Brain microvascular endothelial cell (primary cell): Measurements from ENCODE around the gene DOK4.

ENCODE experiments used
- DNase-seq: peaks from one replicate; pipeline ENCODE4 v3.0.0-alpha.2; 2020
- H3K27ac ChIP-seq: fragments of 250-450 bp; sonication (Bioruptor Pico); 2 replicates; pipeline ENCODE4 v1.5.1; 2020; ENCODE audit warnings: mild to moderate bottlenecking, moderate library complexity
- H3K27me3 ChIP-seq: fragments of 250-450 bp; sonication (Bioruptor Pico); replicated peaks from 2 replicates; pipeline ENCODE4 v1.5.1; 2020; ENCODE audit warnings: mild to moderate bottlenecking
- H3K36me3 ChIP-seq: fragments of 250-450 bp; sonication (Bioruptor Pico); replicated peaks from 2 replicates; pipeline ENCODE4 v1.5.1; 2020; ENCODE audit warnings: mild to moderate bottlenecking
- H3K4me3 ChIP-seq: 2 replicates; pipeline ENCODE4 v1.5.1; 2011; ENCODE audit warnings: low read depth, mild to moderate bottlenecking, control low read depth, low read length, moderate library complexity
- CTCF ChIP-seq: IDR thresholded peaks from 2 replicates; pipeline ENCODE4 v1.5.1; 2011; ENCODE audit warnings: low read depth, mild to moderate bottlenecking, moderate library complexity, low read length, control low read depth, inconsistent platforms; ENCODE audit errors: missing control alignments
- in situ Hi-C: cut with HindIII; loops from 2 replicates; pipeline ENCODE4 v1.10.0; 2017; ENCODE audit warnings: low sequenced_read_pairs, low pct_ligation_motif_present

The DOK4 gene

GRCh38 chr16:57479205-57479975 is 6.9 kb downstream of the DOK4 start:
- peak overlapping the region; percentile 63 for H3K4me3 ChIP-seq
- no peak overlapping the region for H3K27ac ChIP-seq
- peaks cover 9% of the 10 kb centered on the region for H3K36me3 ChIP-seq
- in situ Hi-C loops, result no loop called here
- no peaks in the 10 kb centered on the region for H3K27me3 ChIP-seq
- DNase-seq, result peak; percentile 42
- TF ChIP-seq CTCF, result no peak

DNA sequence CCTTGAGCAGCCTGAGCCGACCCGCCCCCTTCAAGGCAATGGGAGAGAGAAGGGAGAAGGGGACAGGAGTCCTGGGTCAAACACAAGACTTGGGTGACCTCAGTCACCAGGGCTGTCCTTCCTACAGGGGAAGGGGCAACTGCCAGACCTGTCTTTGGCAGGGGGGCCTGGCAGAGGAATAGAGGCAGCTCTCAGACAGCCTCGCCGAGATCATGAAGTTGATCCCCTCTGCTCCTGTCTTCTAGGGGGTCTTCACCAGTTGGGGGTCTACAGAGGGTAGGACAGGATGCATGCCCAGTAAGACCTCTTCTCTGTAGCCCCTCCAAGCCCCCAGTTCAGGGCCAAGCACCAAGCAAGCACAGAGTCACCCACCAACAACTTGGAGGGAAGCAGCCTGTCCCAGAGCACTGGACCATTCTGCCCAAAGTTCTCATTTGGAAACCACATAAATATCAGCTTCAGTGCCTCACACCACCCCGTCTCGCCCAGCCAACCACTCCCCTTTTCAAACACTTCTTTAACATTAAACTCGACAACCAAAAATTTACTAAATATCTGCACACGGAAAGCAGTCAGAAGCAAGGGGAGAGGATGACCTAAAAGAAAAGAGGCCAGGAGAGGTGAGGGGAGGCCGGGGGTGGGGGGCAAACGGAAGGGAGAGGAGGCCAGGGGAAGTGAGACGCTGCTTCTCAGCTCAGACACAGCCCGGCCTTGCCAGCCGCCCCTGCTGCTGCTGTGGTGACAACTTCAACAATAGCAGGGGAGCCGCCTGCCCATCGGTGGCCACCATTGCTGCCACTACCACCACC is 7.7 kb downstream of the DOK4 start:
- H3K27me3 ChIP-seq, result no peaks in the 10 kb centered on the region
- no peak for DNase-seq
- H3K36me3 ChIP-seq, result peaks cover 12% of the 10 kb centered on the region
- H3K4me3 ChIP-seq, result peak overlapping the region; percentile 63
- TF ChIP-seq CTCF, result no peak
- in situ Hi-C loops, result no loop called here
- H3K27ac ChIP-seq, result no peak overlapping the region

DNA sequence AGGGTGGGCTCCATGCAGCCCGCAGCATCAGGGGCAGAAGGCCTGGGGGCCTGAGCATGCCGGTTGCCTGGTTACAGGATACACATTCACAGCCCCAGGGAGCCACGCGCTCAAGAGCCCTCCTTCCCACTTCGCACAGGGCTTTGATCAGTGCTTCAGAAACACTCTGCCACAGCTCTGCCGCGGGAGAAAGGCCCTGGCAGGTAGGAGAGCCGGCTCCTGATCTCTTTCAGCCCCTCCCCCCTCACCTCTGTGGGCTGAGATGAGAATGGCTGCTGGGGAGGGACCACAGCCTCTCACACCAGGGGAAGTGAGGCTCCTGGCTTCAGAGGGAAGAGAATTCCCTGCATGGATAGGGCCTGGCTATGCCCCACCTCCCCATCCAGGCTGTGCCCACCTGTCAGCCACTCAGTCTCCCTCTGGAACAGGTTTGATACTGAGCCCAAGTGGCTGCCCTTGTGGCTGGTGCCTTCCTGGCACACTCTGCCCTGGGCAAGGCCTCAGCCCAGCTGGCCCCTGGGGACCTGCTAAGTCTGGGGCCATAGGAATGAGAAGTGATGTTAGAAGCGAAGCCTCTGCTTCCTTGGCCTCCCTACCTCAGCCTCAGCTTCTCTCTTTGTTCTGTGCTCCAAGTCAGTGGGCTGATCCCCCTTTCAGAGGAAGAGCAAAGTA is 8.6 kb downstream of the DOK4 start:
- Histone ChIP-seq H3K36me3 (peaks cover 21% of the 10 kb centered on the region), H3K27me3 (no peaks in the 10 kb centered on the region), H3K27ac (no peak overlapping the region), H3K4me3 (no peak overlapping the region)
- in situ Hi-C loops, result no loop called here
- TF ChIP-seq CTCF, result no peak
- no peak for DNase-seq

DNA sequence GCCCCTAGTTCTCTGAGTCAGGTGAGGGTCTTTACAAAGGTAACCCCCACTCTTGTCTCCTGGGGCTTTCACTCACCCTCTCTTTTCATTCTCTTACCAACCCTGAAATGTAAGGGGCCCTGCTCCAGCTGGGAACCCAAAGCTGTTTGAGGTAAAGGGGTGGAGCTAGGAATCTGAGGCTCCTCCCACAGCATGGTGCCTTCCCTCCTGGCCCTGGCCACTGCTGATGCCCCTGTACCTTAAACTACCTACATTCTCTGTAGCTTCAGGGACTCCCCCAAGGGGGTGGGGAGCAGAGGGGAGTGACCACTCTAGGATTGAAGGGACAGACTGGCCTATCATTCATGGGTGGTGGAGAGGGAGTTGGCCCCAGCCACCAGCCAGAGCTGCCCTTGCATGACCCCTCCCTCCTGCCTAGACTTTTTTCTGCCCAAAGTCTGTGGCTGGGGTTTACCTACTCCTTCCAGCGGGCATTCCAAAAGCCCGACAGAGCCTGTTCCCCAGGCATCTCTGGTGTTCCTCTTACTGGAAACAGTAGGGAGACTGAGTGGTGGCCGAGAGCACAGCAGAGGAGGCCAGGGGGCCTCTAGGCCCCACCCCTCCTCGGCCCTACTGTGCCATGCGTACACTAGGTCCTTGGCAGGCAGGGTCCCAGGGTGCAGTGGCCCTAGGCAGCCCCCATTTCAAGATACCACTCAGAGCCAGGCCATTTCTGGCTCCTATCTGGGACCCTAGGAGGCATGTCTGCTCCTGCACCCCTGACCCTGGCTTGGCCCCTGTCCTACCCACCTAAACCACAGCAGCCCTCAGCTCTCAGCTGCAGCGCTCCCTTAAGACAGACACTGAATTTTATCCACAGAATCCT is 9.5 kb downstream of the DOK4 start:
- Histone ChIP-seq H3K36me3 (peaks cover 28% of the 10 kb centered on the region), H3K27me3 (no peaks in the 10 kb centered on the region), H3K4me3 (no peak overlapping the region), H3K27ac (no peak overlapping the region)
- TF ChIP-seq CTCF, result no peak
- DNase-seq, result no peak
- in situ Hi-C loops, result no loop called here

- Histone ChIP-seq H3K4me3 (no peak overlapping the region), H3K27ac (no peak overlapping the region), H3K27me3 (no peaks in the 10 kb centered on the region), H3K36me3 (peaks cover 35% of the 10 kb centered on the region)
- DNase-seq, result peak; percentile 49
- TF ChIP-seq CTCF, result peak; percentile 91
- in situ Hi-C loops, result no loop called here
Observed at GRCh38 chr16:57475711-57476339, 10.5 kb downstream of the DOK4 start.
